Hepatocyte (in vitro differentiated cells): ENCODE data around the gene RFT1. TPM values are rescaled to one million over a fixed set of nuclear protein-coding genes. Genes with fewer than 3 reads are reported as not detected.
A peak's percentile ranks its signal among the peaks of the same experiment; 100 is the strongest.

Experiments used
- DNase-seq: peaks from one replicate; pipeline ENCODE4 v3.0.0-alpha.2; 2016; ENCODE audit warnings: low spot score
- H2AFZ ChIP-seq: fragments of 200-600 bp; sonication (generic); 2 replicates; pipeline ENCODE4 v1.6.0; 2016; ENCODE audit warnings: antibody characterized with exemption, mild to moderate bottlenecking
- H3K27ac ChIP-seq: fragments of 200-600 bp; sonication (generic); 2 replicates; pipeline ENCODE4 v1.5.1; 2016; ENCODE audit warnings: mild to moderate bottlenecking
- H3K27me3 ChIP-seq: fragments of 200-600 bp; sonication (generic); 2 replicates; pipeline ENCODE4 v1.6.1; 2016
- H3K36me3 ChIP-seq: fragments of 200-600 bp; sonication (generic); replicated peaks from 2 replicates; pipeline ENCODE4 v1.5.1; 2016; ENCODE audit warnings: low read depth; ENCODE audit not compliant: insufficient read depth
- H3K4me1 ChIP-seq: fragments of 200-600 bp; sonication (generic); 2 replicates; pipeline ENCODE4 v1.5.1; 2016; ENCODE audit warnings: mild to moderate bottlenecking, moderate library complexity; ENCODE audit not compliant: insufficient read depth
- H3K4me2 ChIP-seq: fragments of 200-600 bp; sonication (generic); 2 replicates; pipeline ENCODE4 v1.6.0; 2016
- H3K4me3 ChIP-seq: fragments of 200-600 bp; sonication (generic); 2 replicates; pipeline ENCODE4 v1.5.1; 2016; ENCODE audit warnings: mild to moderate bottlenecking
- H3K79me2 ChIP-seq: fragments of 200-600 bp; sonication (generic); 2 replicates; pipeline ENCODE4 v1.6.0; 2017; ENCODE audit warnings: mild to moderate bottlenecking
- H3K9me2 ChIP-seq: fragments of 200-600 bp; sonication (generic); replicated peaks from 2 replicates; pipeline ENCODE4 v1.6.0; 2017; ENCODE audit warnings: mild to moderate bottlenecking; ENCODE audit not compliant: insufficient read depth
- H3K9me3 ChIP-seq: fragments of 200-600 bp; sonication (generic); 2 replicates; pipeline ENCODE4 v1.5.1; 2016; ENCODE audit warnings: low read depth, mild to moderate bottlenecking
- H4K20me1 ChIP-seq: fragments of 200-600 bp; sonication (generic); 2 replicates; pipeline ENCODE4 v1.6.0; 2016; ENCODE audit warnings: mild to moderate bottlenecking; ENCODE audit not compliant: insufficient read depth, poor library complexity, severe bottlenecking
- CTCF ChIP-seq: fragments of 200-600 bp; sonication (generic); IDR thresholded peaks from 2 replicates; pipeline ENCODE4 v1.5.1; 2016; ENCODE audit warnings: antibody characterized with exemption, mild to moderate bottlenecking; ENCODE audit not compliant: poor library complexity
- EZH2 ChIP-seq: fragments of 200-600 bp; sonication (generic); IDR thresholded peaks from 2 replicates; pipeline ENCODE4 v1.6.1; 2016; ENCODE audit warnings: antibody characterized with exemption, mild to moderate bottlenecking, borderline replicate concordance
- EZH2phosphoT487 ChIP-seq: fragments of 200-600 bp; sonication (generic); IDR thresholded peaks from one replicate; pipeline ENCODE4 v1.6.1; 2018; ENCODE audit warnings: antibody characterized with exemption, mild to moderate bottlenecking, low read depth, moderate library complexity; ENCODE audit not compliant: unreplicated experiment, severe bottlenecking
- WGBS: methylation state at CpG from one replicate; pipeline ENCODE4 v1.1.6; 2016; ENCODE audit warnings: low lambda C conversion rate; ENCODE audit errors: missing lambda C conversion rate; 5-methylcytosine and 5-hydroxymethylcytosine counted together
- polyA plus RNA-seq: library from polyadenylated mRNA; unstranded; fragments of >200 nt; fragmentation: Nextera tagmentation; extraction: Ambion mirVana; gene quantifications from 2 replicates; pipeline ENCODE4 v1.2.1, GENCODE V29; 2016
- total RNA-seq: library from RNA; depleted of rRNA; stranded (reverse); fragments of >200 nt; gene quantifications from 2 replicates; pipeline ENCODE4 v1.2.3, GENCODE V29; 2014

RFT1 gene
- total and polyA plus RNA-seq, 2 experiments from 2014 or later = 15.9 to 32.0 TPM

GRCh38 chr3:53113293-53114010 lies 16.8 kb downstream of the RFT1 start:
- DNase-seq = no peak
- Histone ChIP-seq H3K9me3 (no peaks in the 10 kb centered on the region), H3K9me2 (no peaks in the 10 kb centered on the region), H3K27me3 (no peaks in the 10 kb centered on the region), H3K27ac (no peak overlapping the region), H3K4me2 (no peak overlapping the region), H4K20me1 (no peaks in the 10 kb centered on the region), H3K4me3 (no peak overlapping the region), H3K79me2 (no peaks in the 10 kb centered on the region), H3K36me3 (no peaks in the 10 kb centered on the region), H2AFZ (no peak overlapping the region), H3K4me1 (peaks cover 5% of the 10 kb centered on the region)
- 71% methylated on average over 1 of the region's 1 CpG for WGBS
- TF ChIP-seq EZH2phosphoT487 (no peak), EZH2 (no peak), CTCF (no peak)

GRCh38 chr3:53111822-53112221 lies 18.4 kb downstream of the RFT1 start:
- Histone ChIP-seq H3K4me3 (no peak overlapping the region), H3K79me2 (no peaks in the 10 kb centered on the region), H3K4me2 (no peak overlapping the region), H2AFZ (no peak overlapping the region), H3K9me3 (no peaks in the 10 kb centered on the region), H3K9me2 (no peaks in the 10 kb centered on the region), H3K27ac (no peak overlapping the region), H3K4me1 (peaks cover 5% of the 10 kb centered on the region), H4K20me1 (no peaks in the 10 kb centered on the region), H3K36me3 (no peaks in the 10 kb centered on the region), H3K27me3 (no peaks in the 10 kb centered on the region)
- TF ChIP-seq EZH2 (no peak), EZH2phosphoT487 (no peak), CTCF (no peak)
- no peak for DNase-seq
- WGBS = 87% methylated on average over 3 of the region's 3 CpGs

GRCh38 chr3:53109891-53110771 lies 20.1 kb downstream of the RFT1 start:
- Histone ChIP-seq H3K79me2 (no peaks in the 10 kb centered on the region), H3K9me3 (no peaks in the 10 kb centered on the region), H3K27me3 (no peaks in the 10 kb centered on the region), H3K4me1 (peaks cover 5% of the 10 kb centered on the region), H3K9me2 (no peaks in the 10 kb centered on the region), H3K4me3 (no peak overlapping the region), H4K20me1 (no peaks in the 10 kb centered on the region), H2AFZ (no peak overlapping the region), H3K27ac (peak overlapping the region; percentile 66), H3K36me3 (no peaks in the 10 kb centered on the region), H3K4me2 (peak overlapping the region; percentile 27)
- WGBS = 63% methylated on average over 12 of the region's 12 CpGs
- peak; percentile 79 for DNase-seq
- no peak for TF ChIP-seq EZH2
- TF ChIP-seq CTCF = peak; percentile 69
- TF ChIP-seq EZH2phosphoT487 = no peak
